ENCODE results near the gene LRP5. TPM values are rescaled to one million over a fixed set of nuclear protein-coding genes. Genes with fewer than 3 reads are reported as not detected.
A peak's percentile ranks its signal among the peaks of the same experiment; 100 is the strongest.

The LRP5 gene
- total RNA-seq, 2 donors from 2014 or later: 46.2 to 48.5 TPM

GRCh38 chr11:68300076-68300830, 12.1 kb upstream of the LRP5 start:
- peak; percentile 74 for DNase-seq (ENCODE audit: low spot score)
- intact Hi-C loops (cut with DNase I): no loop called here

GRCh38 chr11:68302256-68302655, 10.1 kb upstream of the LRP5 start:
- intact Hi-C loops (cut with DNase I): no loop called here
- DNase-seq (ENCODE audit: low spot score): peak; percentile 57

GRCh38 chr11:68302670-68303069, 9.7 kb upstream of the LRP5 start:
- DNase-seq (ENCODE audit: low spot score): peak; percentile 68
- intact Hi-C loops (cut with DNase I): no loop called here

DNA sequence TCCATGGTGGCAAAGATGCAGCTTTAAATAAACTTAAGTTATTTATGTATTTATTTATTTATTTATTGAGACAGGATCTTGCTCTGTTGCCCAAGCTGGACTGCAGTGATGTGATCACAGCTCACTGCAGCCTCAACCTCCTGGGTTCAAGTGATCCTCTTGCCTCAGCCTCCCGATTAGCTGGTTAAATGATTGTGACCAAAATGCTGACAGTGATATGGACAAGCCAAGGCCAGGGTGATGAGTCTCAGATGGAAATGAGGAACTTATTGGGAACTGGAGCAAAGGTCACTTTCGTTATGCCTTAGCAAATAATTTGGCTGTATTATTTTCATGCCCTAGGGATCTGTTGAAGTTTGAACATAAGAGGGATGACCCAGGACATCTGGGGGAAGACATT, 9.3 kb upstream of the LRP5 start:
- intact Hi-C loops (cut with DNase I): no loop called here
- no peak for DNase-seq (ENCODE audit: low spot score)

DNA sequence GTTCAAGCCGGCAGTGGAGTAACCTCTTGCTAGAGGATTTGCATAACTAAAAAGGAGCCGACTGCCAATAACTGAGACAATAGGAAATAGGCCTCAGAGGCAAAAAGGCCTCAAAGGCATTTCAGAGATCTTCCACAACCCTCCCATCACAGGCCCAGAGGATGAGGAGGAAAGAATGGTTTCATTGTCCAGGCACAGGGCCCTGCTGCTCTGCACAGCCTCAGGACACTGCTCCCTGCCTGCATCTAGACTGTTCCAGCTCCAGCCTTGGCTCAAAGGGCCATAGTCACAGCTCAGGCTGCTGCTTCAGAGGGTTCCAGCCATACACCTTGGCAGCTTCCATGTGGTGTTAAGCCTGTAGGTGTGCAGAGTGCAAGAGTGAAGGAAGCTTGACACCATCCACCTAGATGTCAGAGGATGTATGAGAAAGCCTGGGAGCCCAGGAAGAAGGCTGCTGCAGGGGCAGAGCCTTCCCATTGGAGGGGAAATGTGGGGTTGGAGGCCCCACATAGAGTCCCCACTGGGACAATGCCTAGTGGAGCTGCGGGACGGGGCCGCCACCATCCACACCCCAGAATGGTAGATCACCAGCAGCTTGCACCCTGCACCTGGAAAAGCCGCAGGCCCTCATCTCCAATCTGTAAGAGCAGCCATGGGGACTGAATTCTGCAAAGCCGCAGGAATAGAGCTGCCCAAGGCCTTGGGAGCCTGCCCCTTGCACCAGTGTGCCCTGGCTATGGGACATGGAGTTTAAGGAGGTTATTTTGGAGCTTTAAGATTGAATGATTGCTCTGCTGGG, 8.2 kb upstream of the LRP5 start:
- intact Hi-C loops (cut with DNase I): no loop called here
- DNase-seq (ENCODE audit: low spot score): peak; percentile 50

- intact Hi-C loops (cut with DNase I): no loop called here
- no peak for DNase-seq (ENCODE audit: low spot score)
These were observed 5.8 kb upstream of the LRP5 start for GRCh38 chr11:68306636-68307035.

GRCh38 chr11:68308068-68308467, 4.3 kb upstream of the LRP5 start:
- DNase-seq (ENCODE audit: low spot score): peak; percentile 82
- intact Hi-C loops (cut with DNase I): no loop called here

DNA sequence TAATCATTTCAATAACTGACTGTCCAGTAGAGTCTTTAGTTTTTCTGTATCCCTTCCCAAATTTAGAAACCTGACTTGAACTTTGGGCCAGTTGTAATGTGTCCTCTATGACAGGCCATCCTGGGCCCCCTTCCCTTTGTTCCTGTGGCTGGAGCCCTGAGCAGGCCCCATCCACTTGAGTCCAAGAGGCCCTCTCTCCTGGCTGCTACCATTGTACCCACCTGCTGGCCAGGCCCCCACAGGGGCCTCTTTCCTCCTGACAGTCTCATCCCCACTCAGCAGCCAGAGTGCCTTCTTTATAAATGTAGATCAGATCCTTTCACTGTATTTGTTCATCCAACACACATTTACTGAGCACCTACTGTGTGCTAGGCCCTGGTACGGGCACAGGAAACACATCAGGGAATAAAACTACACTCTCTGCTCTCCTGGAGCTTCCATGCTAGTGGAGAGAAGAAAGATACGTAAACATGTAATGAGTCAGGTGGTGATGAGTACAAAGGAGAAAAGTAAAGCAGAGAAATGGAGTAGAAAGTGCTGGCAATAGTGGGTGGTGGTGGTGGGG, 2.7 kb upstream of the LRP5 start:
- intact Hi-C loops (cut with DNase I): loop anchor here in 1 of 2 donors (5.0 kb wide), 1 partner anchor 73 kb away; no protein-coding TSS in a partner anchor
- peak; percentile 30 for DNase-seq (ENCODE audit: low spot score)

DNA sequence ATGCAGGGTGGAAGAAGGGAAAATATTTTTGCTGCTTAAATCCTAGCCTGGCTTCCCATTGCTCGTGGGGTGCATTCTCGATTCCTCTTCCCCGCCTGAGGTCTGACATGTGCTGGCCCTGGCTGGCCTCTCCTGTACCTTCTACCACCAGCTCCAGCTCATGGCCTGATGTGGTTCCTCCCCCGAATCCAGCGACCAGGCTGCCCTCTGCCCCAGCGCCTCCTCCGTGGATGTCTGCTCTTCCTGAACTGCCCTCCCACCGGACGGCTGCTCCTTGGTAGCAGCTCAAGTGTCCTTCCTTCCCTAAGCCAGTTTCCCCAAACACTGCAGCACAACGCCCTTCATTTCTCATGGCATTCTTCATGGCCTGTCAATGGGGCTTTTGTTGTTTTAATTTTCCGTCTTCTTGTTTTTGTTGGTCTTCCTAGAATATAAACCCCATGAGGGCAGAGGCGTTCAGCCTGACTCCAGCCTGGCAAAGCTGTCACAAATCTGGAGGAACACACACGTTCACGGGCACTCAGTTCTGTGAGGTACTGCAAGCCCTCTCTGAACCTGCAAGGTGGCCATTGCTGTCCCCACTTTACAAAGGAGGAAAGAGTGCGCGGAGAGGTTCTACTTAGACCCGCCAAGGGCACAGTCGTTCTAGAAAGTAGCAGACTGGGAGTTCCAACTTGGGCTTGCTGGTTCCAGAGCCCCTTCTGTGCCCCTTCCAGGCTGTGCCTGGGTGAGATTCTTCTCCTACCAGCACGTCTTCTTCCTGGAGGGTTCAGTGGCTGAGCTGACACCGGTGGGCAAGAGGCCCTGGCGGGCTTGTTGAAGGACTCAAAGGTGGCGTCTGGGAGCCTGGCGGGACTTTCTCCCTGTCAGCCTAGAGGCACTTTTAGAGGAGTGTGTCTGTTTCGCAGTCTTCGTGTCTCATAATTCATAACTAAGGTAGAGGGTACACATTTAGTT, 953 bp upstream of the LRP5 start:
- intact Hi-C loops (cut with DNase I): loop anchor here in 1 of 2 donors (5.0 kb wide), 1 partner anchor 71 kb away; no protein-coding TSS in a partner anchor
- DNase-seq (ENCODE audit: low spot score): no peak

DNA sequence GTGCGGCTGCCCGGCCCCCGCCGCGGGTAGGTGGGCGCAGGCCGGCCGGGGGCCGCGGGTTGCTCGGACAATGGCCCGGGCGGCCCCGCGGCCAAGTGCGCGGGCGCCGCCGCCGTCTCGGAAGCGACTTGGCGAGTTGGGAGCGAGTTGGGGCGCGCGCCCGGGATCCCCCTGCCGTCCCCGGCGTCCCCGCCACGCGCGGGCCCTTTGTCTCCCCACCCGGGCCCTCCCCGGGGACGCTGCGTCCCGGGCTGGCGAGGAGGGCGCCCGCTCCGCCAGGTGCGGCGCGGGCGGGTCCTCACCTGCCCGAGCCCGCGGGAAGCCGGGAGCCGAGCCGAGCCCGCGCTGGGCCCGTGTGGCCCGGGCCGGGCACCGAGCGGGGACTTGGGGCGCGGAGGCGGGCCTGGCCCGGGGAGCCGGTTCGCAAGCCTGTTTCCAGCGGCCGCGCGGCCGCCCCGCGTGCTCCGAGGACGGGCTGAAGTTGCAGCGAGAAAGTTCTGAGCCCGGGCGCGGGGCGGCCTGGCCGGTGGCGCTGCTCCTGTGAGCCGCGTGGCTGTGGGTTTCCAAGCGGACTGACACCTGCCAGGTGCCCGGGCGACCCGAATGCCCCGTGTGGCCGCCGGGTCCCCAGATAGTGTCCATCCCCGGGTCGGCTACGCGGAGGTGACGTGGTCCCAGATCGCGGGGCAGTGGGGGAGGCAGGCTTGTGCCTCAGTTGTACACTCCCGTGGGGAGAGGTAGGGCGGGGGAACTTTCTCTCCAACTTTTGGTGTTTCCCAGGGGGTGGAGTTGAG, 586 bp downstream of the LRP5 start:
- intact Hi-C loops (cut with DNase I): loop anchor here in 1 of 2 donors (5.0 kb wide), 1 partner anchor 69 kb away; no protein-coding TSS in a partner anchor

DNA sequence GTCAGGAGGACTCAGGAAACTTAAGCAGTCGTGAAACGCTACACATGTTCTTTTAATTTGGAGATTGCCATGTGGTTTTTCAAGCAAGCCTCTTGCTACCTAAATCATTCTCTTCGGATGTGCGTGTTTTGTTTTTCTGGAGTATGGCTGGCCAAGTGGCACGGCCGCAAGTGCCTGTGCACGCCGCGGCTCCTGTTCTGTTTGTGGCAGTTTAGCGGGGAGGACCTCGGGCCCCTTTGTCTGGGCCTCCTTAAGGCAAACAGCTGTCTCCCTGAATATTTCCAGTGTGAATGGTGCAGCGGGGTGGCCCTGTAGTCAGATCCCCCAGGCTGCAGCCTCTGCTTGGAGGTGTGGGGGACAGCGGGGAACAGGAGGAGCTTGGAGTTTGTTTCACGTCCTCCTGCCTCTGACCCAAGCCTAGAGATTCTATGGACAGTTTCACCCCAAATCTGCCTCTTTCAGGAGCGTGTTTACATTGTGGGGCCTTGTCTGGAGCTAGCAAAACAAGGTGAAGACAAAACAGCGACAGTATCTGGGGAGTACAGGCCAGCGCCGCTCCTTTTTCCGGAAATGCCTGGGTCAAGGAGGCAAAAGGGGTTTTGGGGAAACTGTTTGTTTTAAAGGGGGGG, 1.3 kb downstream of the LRP5 start:
- DNase-seq (ENCODE audit: low spot score): no peak
- intact Hi-C loops (cut with DNase I): loop anchor here in 1 of 2 donors (5.0 kb wide), 1 partner anchor 69 kb away; no protein-coding TSS in a partner anchor

More for the DNA sequence above, 586 bp downstream of the LRP5 start:
- DNase-seq (ENCODE audit: low spot score): no peak

- no peak for DNase-seq (ENCODE audit: low spot score)
- intact Hi-C loops (cut with DNase I): loop anchor here in 1 of 2 donors (5.0 kb wide), 1 partner anchor 68 kb away; no protein-coding TSS in a partner anchor
These were observed 2.1 kb downstream of the LRP5 start for GRCh38 chr11:68314203-68315170.

DNA sequence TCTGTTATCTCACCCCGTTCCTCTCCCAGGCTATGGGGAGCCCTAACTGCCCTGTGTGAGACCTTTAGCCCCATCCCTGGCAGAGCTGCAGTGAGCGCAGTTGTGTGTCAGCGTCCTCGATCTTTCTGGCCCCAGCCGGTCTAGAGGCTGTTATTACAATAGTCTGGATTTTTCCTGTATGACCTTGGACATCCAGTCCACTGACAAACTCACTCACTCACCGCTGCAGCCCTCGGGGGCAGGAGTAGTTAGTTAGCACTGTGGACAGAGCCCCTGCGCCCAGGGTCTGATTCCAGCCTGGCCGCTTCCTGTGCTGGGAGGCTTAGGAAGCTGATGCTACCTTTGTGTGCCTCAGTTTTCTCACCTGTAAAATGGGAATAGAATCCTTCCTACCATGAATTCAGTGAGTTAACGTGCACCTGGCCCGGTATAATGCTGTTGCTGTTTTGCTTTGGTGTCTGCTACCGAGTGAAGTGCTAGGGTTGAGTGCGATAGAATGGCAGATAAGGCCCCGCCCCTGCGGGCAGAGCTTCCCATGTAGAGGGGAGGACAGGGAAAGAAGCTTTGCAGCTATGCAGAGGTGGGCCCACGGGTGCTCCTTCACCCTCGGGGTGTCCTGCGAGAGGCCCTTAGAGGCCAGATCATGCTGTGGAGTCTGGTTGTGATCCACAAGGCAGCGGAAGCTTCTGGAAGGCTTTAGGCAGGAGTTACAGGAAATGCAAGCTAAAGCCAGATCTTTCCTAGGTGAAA, 3.0 kb downstream of the LRP5 start:
- no peak for DNase-seq (ENCODE audit: low spot score)
- intact Hi-C loops (cut with DNase I): no loop called here

- intact Hi-C loops (cut with DNase I): no loop called here
These were observed 4.9 kb downstream of the LRP5 start for GRCh38 chr11:68317147-68317785.

DNA sequence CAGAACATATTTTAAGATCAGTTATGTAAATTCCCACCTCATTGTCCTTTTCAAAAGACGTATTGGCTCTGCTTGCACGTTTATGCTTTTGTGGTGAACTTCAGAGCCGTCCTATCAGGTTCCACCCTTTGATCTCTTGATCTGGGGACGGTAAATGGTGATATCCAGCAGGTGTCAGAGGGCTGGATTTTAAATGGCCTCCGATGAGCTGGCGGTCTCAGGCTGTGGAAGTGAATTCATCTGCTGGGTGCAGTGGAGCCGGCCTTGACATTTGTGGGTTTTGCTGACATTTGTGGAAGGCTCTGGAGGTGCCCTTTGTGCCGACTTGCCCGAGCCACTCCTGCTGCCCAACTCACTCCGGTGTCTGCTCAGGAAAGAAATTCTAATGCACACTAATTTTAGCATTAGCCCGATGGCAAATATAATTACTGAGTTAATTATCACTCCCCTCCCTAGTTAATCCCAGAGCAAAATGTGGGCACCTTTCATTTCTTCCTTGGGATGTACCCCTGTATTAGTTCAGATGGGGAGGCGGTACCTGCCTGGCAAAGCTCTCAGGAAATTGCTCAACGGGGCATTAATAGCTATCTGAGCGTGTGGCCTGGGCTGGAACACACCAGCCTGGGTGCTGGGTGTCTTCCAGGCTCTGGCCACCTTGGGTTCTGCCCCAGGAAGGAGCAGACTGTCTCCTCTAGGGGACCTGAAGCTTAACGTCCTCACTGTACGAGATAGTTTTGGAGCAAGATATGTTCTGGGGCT, 9.1 kb downstream of the LRP5 start:
- DNase-seq (ENCODE audit: low spot score): no peak
- intact Hi-C loops (cut with DNase I): no loop called here

More at GRCh38 chr11:68317147-68317785, 4.9 kb downstream of the LRP5 start:
- no peak for DNase-seq (ENCODE audit: low spot score)

Measured in posterior vena cava (tissue), 2 donors.